GM12873 (cell line): ENCODE data around the gene OSBPL5.

Experiments used
- TF ChIP-seq, protein P1 (sequence below): IDR thresholded peaks from 2 replicates; pipeline ENCODE4 v1.5.1; 2012; ENCODE audit warnings: low read depth, mild to moderate bottlenecking, moderate library complexity, low read length, control low read depth; ENCODE audit not compliant: insufficient read depth; ENCODE audit errors: missing control alignments

Gene OSBPL5

GRCh38 chr11:3205261-3206155 is 40.4 kb upstream of the OSBPL5 start:
- TF ChIP-seq, protein P1, sequence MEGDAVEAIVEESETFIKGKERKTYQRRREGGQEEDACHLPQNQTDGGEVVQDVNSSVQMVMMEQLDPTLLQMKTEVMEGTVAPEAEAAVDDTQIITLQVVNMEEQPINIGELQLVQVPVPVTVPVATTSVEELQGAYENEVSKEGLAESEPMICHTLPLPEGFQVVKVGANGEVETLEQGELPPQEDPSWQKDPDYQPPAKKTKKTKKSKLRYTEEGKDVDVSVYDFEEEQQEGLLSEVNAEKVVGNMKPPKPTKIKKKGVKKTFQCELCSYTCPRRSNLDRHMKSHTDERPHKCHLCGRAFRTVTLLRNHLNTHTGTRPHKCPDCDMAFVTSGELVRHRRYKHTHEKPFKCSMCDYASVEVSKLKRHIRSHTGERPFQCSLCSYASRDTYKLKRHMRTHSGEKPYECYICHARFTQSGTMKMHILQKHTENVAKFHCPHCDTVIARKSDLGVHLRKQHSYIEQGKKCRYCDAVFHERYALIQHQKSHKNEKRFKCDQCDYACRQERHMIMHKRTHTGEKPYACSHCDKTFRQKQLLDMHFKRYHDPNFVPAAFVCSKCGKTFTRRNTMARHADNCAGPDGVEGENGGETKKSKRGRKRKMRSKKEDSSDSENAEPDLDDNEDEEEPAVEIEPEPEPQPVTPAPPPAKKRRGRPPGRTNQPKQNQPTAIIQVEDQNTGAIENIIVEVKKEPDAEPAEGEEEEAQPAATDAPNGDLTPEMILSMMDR, result no peak

DNA sequence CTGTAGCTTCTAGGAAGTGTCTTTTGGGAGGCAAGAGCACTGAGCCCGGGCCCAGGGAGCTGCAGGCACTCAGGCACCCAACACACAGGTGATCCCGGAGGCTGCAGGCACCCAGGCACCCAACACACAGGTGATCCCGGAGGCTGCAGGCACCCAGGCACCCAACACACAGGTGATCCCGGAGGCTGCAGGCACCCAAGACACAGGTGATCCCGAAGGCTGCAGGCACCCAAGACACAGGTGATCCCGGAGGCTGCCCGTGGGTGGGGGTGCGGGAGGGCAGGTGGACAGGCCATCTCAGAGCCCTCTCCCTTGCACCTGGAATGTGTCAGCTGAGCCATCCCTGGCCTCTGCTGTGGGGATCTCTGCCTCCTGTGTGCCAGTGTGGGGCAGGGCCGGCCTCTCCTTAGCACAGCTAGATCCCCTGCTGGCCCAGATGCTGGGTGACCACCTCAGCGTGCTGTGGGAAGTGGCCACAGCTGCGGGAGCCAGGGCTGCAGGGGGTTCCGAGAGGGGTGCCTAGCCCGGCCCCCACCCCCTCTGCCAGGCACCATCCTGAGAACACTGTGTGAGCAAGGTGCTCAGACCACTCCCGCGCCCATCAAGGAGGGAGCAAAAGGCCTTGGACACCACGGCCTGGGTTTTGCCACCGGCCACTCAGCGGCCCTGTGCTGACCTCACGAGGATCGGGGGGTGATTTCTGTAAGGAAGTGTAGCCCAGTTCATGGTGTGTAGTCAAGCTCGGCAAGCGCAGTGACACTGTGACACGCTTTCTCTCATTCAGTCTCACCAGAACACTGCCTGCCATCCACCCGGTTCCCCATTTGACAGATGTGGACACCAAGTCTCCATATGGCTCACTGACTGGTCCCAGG is 39.3 kb upstream of the OSBPL5 start:
- TF ChIP-seq, protein P1, result no peak

DNA sequence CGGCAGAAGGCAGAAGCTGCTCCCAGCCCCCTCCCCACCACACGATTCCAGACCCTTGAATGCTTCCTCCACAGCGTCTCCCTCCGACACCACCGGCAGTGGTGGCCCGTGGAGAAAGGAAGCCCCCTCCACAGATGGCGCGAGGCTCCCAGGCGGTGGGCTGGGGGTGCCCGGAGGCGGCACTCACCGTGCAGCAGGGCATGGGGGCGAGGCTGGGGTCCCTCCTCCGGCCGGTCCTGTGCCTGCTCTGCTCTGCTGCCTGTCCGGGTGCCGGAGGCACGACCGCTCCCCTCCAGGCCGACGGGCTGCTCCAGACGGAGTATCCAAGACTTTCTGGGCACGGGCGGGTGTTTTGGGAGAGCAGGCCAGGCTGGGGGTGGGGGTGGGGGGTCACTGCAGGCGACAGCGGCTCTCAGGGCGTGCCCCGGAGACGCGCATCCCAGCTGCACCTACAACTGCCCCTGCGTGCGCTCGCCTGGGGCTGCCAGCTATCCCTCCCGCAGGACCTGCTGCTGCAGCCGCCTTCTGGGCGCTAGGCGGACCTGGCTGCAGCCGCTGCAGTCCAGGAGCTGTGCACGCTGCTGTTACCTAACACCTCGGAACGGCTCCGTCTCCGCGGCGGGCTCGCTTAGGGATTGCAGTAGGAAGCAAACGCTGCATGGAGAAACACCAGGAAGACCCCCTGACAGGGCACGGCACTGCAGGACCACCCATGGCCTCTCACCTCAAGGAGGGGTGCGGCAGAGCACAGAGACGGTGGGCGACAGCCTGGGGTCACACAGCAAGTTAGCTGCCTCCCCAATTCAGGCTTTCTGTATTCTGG is 38.3 kb upstream of the OSBPL5 start:
- TF ChIP-seq, protein P1, result no peak

DNA sequence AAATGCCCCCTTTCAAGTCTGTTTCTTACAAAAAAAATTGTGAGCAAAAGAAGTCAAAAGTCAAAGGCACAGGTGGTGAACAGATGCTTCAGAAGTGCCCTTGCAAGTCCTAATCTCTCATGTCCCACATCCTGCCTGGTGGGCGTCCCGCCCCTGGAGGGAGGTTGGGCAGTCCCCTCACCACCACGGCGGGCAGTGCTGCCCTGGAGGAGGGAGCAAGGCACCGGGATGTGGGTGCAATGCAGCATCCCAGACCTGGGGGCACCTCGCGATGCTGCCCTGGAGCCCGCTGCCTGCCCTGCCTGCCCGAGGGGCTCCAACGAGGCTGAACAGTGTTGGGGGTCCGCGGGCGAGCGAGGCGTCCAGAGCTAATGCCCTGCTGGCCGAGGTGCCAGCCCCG is 37.6 kb upstream of the OSBPL5 start:
- TF ChIP-seq, protein P1, result no peak

GRCh38 chr11:3202305-3202704 is 37.2 kb upstream of the OSBPL5 start:
- TF ChIP-seq, protein P1, result no peak

- TF ChIP-seq, protein P1, result no peak
Observed at GRCh38 chr11:3201677-3202181, 36.6 kb upstream of the OSBPL5 start.
